Ishikawa (cell line): ENCODE results near the gene FAM221B.
A peak's percentile ranks its signal among the peaks of the same experiment; 100 is the strongest.

ENCODE experiments used
- CEBPB ChIP-seq: IDR thresholded peaks from 2 replicates; pipeline ENCODE4 v1.6.1; 2012
- CREB1 ChIP-seq: IDR thresholded peaks from 2 replicates; pipeline ENCODE4 v1.6.1; 2012; ENCODE audit warnings: low read depth
- EGR1 ChIP-seq: IDR thresholded peaks from 2 replicates; pipeline ENCODE4 v1.6.1; 2012
- EP300 ChIP-seq: IDR thresholded peaks from 2 replicates; pipeline ENCODE4 v1.6.1; 2012; ENCODE audit warnings: borderline replicate concordance
- FOXM1 ChIP-seq: IDR thresholded peaks from 2 replicates; pipeline ENCODE4 v1.6.1; 2012; ENCODE audit warnings: low read depth, borderline replicate concordance
- MAX ChIP-seq: IDR thresholded peaks from 2 replicates; pipeline ENCODE4 v1.6.1; 2012
- NFIC ChIP-seq: IDR thresholded peaks from 2 replicates; pipeline ENCODE4 v1.6.1; 2012
- RAD21 ChIP-seq: IDR thresholded peaks from 2 replicates; pipeline ENCODE4 v1.6.1; 2012; ENCODE audit warnings: low read depth
- REST ChIP-seq: IDR thresholded peaks from 2 replicates; pipeline ENCODE4 v1.6.1; 2012; ENCODE audit warnings: low read depth, mild to moderate bottlenecking
- TAF1 ChIP-seq: IDR thresholded peaks from 2 replicates; pipeline ENCODE4 v1.6.1; 2012; ENCODE audit warnings: low read depth, mild to moderate bottlenecking
- TCF12 ChIP-seq: IDR thresholded peaks from 2 replicates; pipeline ENCODE4 v1.6.1; 2012; ENCODE audit warnings: low read depth
- TEAD4 ChIP-seq: IDR thresholded peaks from 2 replicates; pipeline ENCODE4 v1.6.1; 2012
- YY1 ChIP-seq: IDR thresholded peaks from 2 replicates; pipeline ENCODE4 v1.6.1; 2012; ENCODE audit warnings: low read depth
- ZBTB7A ChIP-seq: IDR thresholded peaks from 2 replicates; pipeline ENCODE4 v1.6.1; 2012; ENCODE audit warnings: low read depth
- TF ChIP-seq, protein P1 (sequence below): IDR thresholded peaks from 2 replicates; pipeline ENCODE4 v1.6.1; 2012

The FAM221B gene

DNA sequence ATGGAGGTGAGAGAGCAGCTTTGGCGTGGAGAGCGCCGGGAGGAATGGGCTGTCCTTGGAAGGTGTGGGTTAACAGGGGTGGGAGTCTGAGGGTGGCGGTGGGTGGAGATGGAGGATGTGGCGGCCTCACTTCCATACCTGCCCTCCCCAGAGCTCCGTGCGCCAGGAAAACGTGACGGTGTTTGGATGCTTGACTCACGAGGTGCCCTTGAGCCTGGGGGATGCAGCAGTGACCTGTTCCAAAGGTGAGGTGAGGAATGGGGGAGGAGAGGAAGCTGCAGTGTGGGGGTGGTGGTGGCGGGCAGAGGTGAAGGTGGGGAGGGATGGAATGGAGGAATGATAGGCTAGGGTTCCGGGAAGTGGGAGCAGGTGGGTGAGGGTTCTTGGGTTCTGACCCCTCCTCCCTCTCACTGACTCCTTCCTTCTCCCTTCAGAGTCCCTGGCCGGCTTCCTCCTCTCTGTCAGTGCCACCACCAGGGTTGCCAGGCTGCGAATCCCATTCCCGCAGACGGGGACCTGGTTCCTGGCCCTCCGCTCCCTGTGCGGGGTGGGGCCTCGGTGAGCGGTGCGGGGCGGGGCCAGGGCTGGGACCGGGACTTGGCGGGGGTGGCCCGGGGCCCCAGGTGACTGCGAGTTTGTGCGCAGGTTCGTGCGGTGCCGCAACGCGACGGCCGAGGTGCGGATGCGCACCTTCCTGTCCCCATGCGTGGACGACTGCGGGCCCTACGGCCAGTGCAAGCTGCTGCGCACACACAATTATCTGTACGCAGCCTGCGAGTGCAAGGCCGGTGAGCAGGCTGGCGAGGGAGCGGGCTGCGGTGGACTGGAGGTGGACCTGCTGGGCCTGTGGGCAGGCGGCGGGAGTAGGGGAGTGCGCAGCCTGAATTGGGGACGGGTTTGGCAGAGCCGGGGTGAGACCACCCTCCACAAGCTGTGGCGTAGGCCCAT, 17.6 kb upstream of the FAM221B start:
- no peak for TF ChIP-seq EP300
- TF ChIP-seq CREB1, result no peak
- no peak for TF ChIP-seq EGR1
- no peak for TF ChIP-seq MAX
- TF ChIP-seq TAF1, result no peak
- TF ChIP-seq RAD21, result no peak
- TF ChIP-seq YY1, result no peak
- no peak for TF ChIP-seq FOXM1
- TF ChIP-seq TEAD4, result no peak
- TF ChIP-seq, protein P1, sequence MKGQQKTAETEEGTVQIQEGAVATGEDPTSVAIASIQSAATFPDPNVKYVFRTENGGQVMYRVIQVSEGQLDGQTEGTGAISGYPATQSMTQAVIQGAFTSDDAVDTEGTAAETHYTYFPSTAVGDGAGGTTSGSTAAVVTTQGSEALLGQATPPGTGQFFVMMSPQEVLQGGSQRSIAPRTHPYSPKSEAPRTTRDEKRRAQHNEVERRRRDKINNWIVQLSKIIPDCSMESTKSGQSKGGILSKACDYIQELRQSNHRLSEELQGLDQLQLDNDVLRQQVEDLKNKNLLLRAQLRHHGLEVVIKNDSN, result no peak
- no peak for TF ChIP-seq REST

DNA sequence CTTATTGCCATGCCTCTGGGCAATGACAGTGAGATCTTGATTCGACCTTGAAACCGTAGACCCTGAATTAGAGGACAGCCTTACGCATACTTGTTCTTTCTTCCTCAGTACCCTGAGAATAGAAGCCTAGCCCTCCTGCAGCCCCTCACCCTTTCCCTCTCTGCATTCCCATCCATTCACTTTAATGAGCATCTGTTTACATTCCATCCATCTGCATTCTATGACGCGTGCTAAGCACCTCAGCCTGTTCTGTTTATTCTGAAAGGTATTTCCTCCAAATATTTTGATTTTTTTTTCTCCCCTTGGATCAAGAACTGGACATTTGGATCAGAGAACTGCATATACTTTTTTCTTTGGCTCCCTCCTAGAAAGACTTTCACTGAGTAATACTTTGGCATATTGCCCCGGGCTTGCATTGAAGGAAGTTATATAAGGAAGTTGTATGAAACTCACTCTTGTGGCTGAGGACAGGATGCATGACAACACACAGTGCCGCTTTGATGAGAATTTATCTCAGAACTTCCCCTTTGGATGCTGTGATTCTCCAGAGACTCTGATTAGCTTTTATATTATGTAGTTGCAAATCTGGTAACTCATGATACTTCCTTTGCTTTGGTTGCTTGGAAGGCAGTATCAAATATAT, 16.2 kb upstream of the FAM221B start:
- TF ChIP-seq TAF1 (no peak), NFIC (0 out of 2 replicates have a peak, but pooled peaks have one; percentile 24), EGR1 (no peak), MAX (no peak)

DNA sequence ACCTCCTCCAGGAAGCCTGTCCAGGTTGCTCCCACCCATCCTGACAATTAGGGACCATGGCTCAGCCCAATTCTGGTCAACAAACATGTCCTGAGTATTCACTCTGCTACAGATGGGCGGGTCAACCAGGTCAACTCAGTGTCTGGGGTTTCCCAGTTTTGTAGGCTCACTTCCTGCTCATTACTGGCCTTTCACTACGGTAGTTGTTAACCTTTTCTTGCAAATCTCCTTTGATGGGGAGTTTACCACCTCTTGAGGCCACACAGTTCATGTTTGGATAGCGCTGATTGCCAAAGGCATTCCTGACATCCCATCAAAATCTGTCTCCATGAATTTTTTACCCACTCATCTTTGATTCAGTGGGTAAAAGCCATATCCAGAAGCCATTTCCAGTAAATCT, 14.3 kb upstream of the FAM221B start:
- no peak for TF ChIP-seq CREB1

DNA sequence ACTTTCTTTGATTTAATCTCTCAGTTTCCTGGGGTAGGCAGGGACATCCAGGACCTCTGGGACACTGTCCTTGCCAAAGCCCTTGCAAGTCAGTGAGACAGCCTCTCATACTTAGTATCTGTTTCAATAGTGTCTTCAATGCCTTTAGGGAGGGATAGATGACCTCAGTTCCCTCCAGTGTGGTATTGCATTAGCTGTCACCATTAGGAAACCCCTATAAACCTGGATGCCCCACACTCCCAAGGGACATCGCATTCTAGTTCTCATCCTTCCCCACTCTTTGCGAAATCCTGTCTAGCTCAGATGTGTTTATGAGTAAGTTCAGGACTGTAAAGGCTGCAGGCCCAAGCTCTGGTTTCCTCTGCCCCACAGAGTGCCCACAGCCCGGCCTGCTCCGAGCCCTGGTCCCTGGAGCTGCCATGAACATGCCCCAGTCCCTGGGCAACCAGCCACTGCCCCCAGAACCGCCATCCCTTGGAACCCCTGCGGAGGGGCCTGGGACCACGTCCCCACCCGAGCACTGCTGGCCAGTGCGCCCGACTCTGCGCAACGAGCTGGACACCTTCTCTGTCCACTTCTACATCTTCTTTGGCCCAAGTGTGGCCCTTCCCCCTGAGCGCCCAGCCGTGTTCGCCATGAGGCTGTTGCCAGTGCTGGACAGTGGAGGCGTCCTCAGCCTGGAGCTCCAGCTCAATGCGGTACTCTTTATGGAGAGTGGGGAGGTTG, 13.7 kb upstream of the FAM221B start:
- TF ChIP-seq TCF12 (no peak), RAD21 (no peak), EGR1 (no peak), TEAD4 (no peak), EP300 (no peak), CREB1 (no peak), NFIC (no peak), MAX (no peak), TAF1 (no peak), ZBTB7A (no peak), CEBPB (no peak), REST (no peak), FOXM1 (no peak), YY1 (no peak)
- TF ChIP-seq, protein P1, result no peak

DNA sequence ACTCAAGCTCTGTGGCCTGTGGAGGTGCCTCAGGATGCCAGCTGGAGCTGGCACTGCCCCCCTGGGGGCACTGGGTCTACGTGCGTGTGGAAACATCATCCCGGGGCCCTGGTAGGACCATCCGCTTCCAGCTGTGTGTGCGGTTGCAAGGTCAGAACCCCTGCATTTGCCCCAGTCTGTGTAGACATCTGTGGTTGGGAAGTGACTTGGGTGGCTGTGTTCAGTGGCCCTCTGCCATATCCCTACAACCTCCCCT, 13.0 kb upstream of the FAM221B start:
- TF ChIP-seq TEAD4, result no peak
- TF ChIP-seq CEBPB, result no peak
- TF ChIP-seq EP300, result no peak
